Trophoblast cell (in vitro differentiated cells and primary cell): ENCODE data around the gene PERM1.

Experiments used
- DNase-seq, 2 donors: peaks; one replicate each; pipeline ENCODE4 v3.0.0-alpha.2; 2016
- H2AFZ ChIP-seq: 2 replicates; pipeline ENCODE4 v1.6.1; 2013; ENCODE audit warnings: low read length, moderate library complexity, mild to moderate bottlenecking; ENCODE audit not compliant: insufficient read depth, poor library complexity
- H2AK5ac ChIP-seq: 2 replicates; pipeline ENCODE4 v1.6.1; 2013; ENCODE audit warnings: mild to moderate bottlenecking, low read length
- H2BK120ac ChIP-seq: 2 replicates; pipeline ENCODE4 v1.6.1; 2013; ENCODE audit warnings: low read length, mild to moderate bottlenecking, moderate library complexity; ENCODE audit not compliant: insufficient read depth, poor library complexity
- H2BK12ac ChIP-seq: 2 replicates; pipeline ENCODE4 v1.6.1; 2013; ENCODE audit warnings: mild to moderate bottlenecking, low read length, moderate library complexity
- H2BK5ac ChIP-seq: 2 replicates; pipeline ENCODE4 v1.6.1; 2013; ENCODE audit warnings: low read length, low read depth, moderate library complexity, mild to moderate bottlenecking; ENCODE audit not compliant: poor library complexity
- H3K14ac ChIP-seq: 2 replicates; pipeline ENCODE4 v1.6.1; 2013; ENCODE audit warnings: mild to moderate bottlenecking, low read length
- H3K18ac ChIP-seq: 2 replicates; pipeline ENCODE4 v1.6.1; 2013; ENCODE audit warnings: mild to moderate bottlenecking, low read length
- H3K23ac ChIP-seq: 2 replicates; pipeline ENCODE4 v1.6.1; 2013; ENCODE audit warnings: low read length
- H3K27ac ChIP-seq: 2 replicates; pipeline ENCODE4 v1.5.1; 2013; ENCODE audit warnings: low read depth, mild to moderate bottlenecking, inconsistent platforms, low read length, moderate library complexity
- H3K27me3 ChIP-seq: 2 replicates; pipeline ENCODE4 v1.6.1; 2013; ENCODE audit warnings: inconsistent platforms, mild to moderate bottlenecking, low read length, moderate library complexity; ENCODE audit not compliant: insufficient read depth
- H3K36me3 ChIP-seq, 2 experiments: 1 replicate in 1 of 2; 2 replicates in 1 of 2; pipeline ENCODE4 v1.6.1; 2013; ENCODE audit warnings: low read length in 2 of 2, mild to moderate bottlenecking in 2 of 2, moderate library complexity in 1 of 2; ENCODE audit not compliant: insufficient read depth in 2 of 2, control insufficient read depth in 1 of 2
- H3K4ac ChIP-seq: 2 replicates; pipeline ENCODE4 v1.6.1; 2013; ENCODE audit warnings: low read depth, mild to moderate bottlenecking, low read length, moderate library complexity
- H3K4me1 ChIP-seq, 2 experiments: 1 replicate in 1 of 2; 2 replicates in 1 of 2; pipeline ENCODE4 v1.6.1; 2013; ENCODE audit warnings: low read length in 2 of 2, mild to moderate bottlenecking in 2 of 2, moderate library complexity in 1 of 2; ENCODE audit not compliant: insufficient read depth in 2 of 2, control insufficient read depth in 1 of 2
- H3K4me2 ChIP-seq: 2 replicates; pipeline ENCODE4 v1.6.1; 2013; ENCODE audit warnings: inconsistent platforms, mild to moderate bottlenecking, low read length, moderate library complexity
- H3K4me3 ChIP-seq: 2 replicates; pipeline ENCODE4 v1.5.1; 2013; ENCODE audit warnings: mild to moderate bottlenecking, low read depth, low read length, inconsistent platforms
- H3K79me1 ChIP-seq: one replicate; pipeline ENCODE4 v1.6.1; 2013; ENCODE audit warnings: low read length
- H3K79me2 ChIP-seq: 2 replicates; pipeline ENCODE4 v1.6.1; 2013; ENCODE audit warnings: low read length, mild to moderate bottlenecking; ENCODE audit not compliant: control insufficient read depth, insufficient read depth, poor library complexity
- H3K9ac ChIP-seq: 2 replicates; pipeline ENCODE4 v1.6.1; 2013; ENCODE audit warnings: mild to moderate bottlenecking, low read length
- H3K9me3 ChIP-seq: 2 replicates; pipeline ENCODE4 v1.6.1; 2013; ENCODE audit warnings: low read depth, mild to moderate bottlenecking, control low read depth, inconsistent platforms, low read length; ENCODE audit not compliant: insufficient read depth
- H4K12ac ChIP-seq: 2 replicates; pipeline ENCODE4 v1.6.1; 2013; ENCODE audit warnings: low read depth, mild to moderate bottlenecking, low read length, moderate library complexity
- H4K8ac ChIP-seq: 2 replicates; pipeline ENCODE4 v1.6.1; 2013; ENCODE audit warnings: low read depth, mild to moderate bottlenecking, low read length, moderate library complexity
- H4K91ac ChIP-seq: one replicate; pipeline ENCODE4 v1.6.1; 2013; ENCODE audit warnings: low read depth, mild to moderate bottlenecking, low read length, moderate library complexity
- WGBS: extraction: QIAGEN DNeasy Blood & Tissue Kit; methylation state at CpG from one replicate; pipeline ENCODE4 v1.1.7; 2013; ENCODE audit warnings: missing lambda C conversion rate; ENCODE audit not compliant: insufficient read length, insufficient coverage; ENCODE audit errors: extremely low coverage; 5-methylcytosine and 5-hydroxymethylcytosine counted together

Gene PERM1

DNA sequence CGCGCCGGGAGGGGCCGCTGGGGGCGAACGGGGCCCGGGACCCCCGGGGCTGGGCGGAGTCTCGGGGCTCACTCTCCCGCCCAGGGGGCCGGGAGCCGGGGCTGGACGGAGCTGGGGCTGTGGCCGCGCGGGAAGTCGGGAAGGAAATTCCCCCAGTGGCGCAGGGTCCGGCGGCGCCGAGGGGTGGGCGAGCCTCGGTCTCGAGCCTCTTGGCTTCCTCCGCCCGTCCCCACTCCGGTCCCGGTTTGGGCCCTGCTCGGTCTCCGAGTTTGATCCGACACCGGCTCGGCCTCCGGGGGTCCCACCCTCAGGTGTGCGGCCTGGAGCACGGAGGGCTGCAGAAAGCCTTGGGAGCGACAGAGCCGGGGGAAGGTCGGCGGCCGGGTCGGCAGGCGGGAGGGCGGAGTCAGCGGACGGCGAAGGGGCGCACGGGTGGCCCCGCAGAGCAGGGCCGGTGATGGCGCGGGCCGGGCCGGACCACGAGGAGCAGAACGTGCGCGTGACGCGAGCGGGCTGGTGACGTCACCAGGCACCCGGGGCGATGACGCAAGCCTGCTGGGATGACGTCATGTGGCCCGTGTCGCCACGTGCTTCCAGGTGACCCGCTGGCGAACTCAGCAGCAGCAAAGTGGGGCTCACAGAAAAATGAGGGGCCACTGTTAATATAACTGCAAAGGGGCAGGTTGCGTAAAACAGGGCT lies 18.6 kb upstream of the PERM1 start:
- no CpG with 5 or more reads among the region's 75 CpGs for WGBS
- Histone ChIP-seq H2BK12ac (peak overlapping the region; percentile 63), H3K79me1 (peaks cover 27% of the 10 kb centered on the region), H3K14ac (peak overlapping the region; percentile 87), H3K4me3 (peak overlapping the region; percentile 76), H3K9ac (peak overlapping the region; percentile 34), H2AK5ac (peak overlapping the region; percentile 46), H3K9me3 (peaks cover 1% of the 10 kb centered on the region), H4K8ac (peak overlapping the region; percentile 95), H3K36me3 (peaks cover 0 to 2% of the 10 kb centered on the region in 2 experiments), H2BK120ac (peak overlapping the region; percentile 84), H3K4me1 (peaks cover 34 to 44% of the 10 kb centered on the region in 2 experiments), H3K27ac (peak overlapping the region; percentile 74), H3K4ac (peak overlapping the region; percentile 61), H3K4me2 (peak overlapping the region; percentile 67), H4K12ac (peak overlapping the region; percentile 85), H2AFZ (peak overlapping the region; percentile 70), H3K18ac (peak overlapping the region; percentile 90), H3K27me3 (peaks cover 26% of the 10 kb centered on the region), H3K79me2 (peaks cover 3% of the 10 kb centered on the region), H4K91ac (peak overlapping the region; percentile 95), H3K23ac (no peak overlapping the region), H2BK5ac (peak overlapping the region; percentile 47)
- DNase-seq: peak; percentile 83 to 91

DNA sequence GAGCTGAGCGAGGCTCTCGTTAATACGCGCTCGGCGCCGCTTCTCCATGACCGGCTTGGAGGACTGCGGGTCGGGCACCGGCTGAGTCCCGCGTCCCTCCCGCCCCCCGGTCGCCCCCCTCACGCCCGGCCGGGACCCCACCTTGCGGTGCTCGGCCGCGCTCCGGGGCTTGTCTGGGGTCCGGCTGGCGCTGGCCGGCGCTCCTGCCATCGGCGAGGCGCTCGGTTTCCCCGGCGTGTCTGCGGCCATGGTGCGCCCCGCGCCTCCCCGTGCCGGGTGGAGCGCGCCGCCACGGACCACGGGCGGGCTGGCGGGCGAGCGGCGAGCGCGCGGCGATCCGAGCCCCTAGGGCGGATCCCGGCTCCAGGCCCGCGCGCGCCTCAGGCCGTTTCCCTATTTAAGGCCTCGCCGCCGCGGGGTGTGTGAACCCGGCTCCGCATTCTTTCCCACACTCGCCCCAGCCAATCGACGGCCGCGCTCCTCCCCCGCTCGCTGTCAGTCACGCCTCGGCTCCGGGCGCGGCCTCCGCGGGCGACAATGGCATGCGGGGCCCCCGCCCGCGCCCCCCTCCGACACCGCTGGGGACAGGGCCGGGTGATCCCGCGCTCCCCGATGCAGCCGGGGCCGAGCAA lies 17.9 kb upstream of the PERM1 start, which contains the start of gene HES4:
Gene HES4 (minus strand): TSS at position 373 of the 632 bp plus-strand sequence. CDS start 124 bp downstream, at position 249.
- Histone ChIP-seq H3K4me3 (peak within 1 kb of the TSS; percentile 76), H3K4me2 (peak within 1 kb of the TSS; percentile 67), H3K9ac (peak within 1 kb of the TSS; percentile 34), H3K27me3 (peaks cover 26% of the 10 kb centered on the region), H4K91ac (peak within 1 kb of the TSS; percentile 95), H3K27ac (peak within 1 kb of the TSS; percentile 74), H3K4ac (peak within 1 kb of the TSS; percentile 61), H3K4me1 (peaks cover 28 to 37% of the 10 kb centered on the region in 2 experiments), H3K36me3 (peaks cover 0 to 2% of the 10 kb centered on the region in 2 experiments), H2AFZ (peak within 1 kb of the TSS; percentile 70), H3K14ac (peak within 1 kb of the TSS; percentile 87), H3K23ac (no peak within 1 kb of the TSS), H4K12ac (peak within 1 kb of the TSS; percentile 85), H3K9me3 (peaks cover 1% of the 10 kb centered on the region), H3K18ac (peak within 1 kb of the TSS; percentile 90), H3K79me1 (peaks cover 24% of the 10 kb centered on the region), H3K79me2 (peaks cover 3% of the 10 kb centered on the region), H2BK120ac (peak within 1 kb of the TSS; percentile 84), H2BK5ac (peak within 1 kb of the TSS; percentile 47), H2BK12ac (peak within 1 kb of the TSS; percentile 63), H2AK5ac (peak within 1 kb of the TSS; percentile 46), H4K8ac (peak within 1 kb of the TSS; percentile 95)
- peak; percentile 94 to 97 for DNase-seq
- WGBS: no CpG with 5 or more reads among the region's 95 CpGs

DNA sequence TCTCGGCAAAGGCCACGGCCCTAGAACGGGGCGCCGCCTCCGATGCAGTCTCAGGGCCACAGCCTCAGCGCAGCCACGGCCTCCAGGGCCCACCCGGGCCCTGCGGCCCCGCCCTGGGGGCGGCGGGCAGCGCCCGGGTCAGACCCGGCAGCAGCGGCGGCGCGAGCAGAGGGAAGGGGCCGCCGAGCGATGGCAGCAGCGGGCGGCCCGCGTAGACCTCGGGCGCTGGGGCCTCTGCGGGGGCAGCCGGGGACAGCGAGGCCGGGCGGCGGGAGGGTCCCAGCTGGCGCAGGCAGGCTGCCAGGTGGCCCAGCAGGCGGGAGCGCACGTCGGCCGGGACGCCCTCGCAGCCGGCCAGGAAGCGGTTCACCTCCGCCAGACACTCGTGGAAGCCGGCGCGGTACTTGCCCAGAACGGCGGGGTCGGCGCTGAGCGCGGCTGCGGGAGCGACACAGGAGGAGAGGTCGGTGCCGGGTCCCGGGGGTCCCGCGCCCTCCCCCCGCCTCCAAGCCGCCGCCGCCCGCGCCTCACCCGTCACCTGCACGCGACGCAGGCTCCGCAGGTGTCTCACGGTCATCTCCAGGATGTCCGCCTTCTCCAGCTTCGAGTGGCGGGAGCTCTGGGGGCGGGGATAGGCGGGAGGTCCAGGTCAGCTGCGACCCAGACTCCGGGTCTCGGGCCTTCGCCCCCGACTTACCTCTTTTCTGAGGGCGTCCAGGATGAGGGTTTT lies 17.3 kb upstream of the PERM1 start:
- no CpG with 5 or more reads among the region's 86 CpGs for WGBS
- Histone ChIP-seq H3K9ac (no peak overlapping the region), H3K9me3 (peaks cover 1% of the 10 kb centered on the region), H3K18ac (peak overlapping the region; percentile 85), H4K12ac (peak overlapping the region; percentile 37), H4K8ac (peak overlapping the region; percentile 67), H3K27me3 (peaks cover 28% of the 10 kb centered on the region), H3K4me3 (peak overlapping the region; percentile 73), H2AFZ (peak overlapping the region; percentile 15), H2BK5ac (no peak overlapping the region), H3K4ac (peak overlapping the region; percentile 32), H3K14ac (peak overlapping the region; percentile 81), H3K79me2 (peaks cover 3% of the 10 kb centered on the region), H2AK5ac (peak overlapping the region; percentile 36), H3K27ac (no peak overlapping the region), H3K23ac (no peak overlapping the region), H3K4me1 (peaks cover 22 to 30% of the 10 kb centered on the region in 2 experiments), H3K79me1 (peaks cover 24% of the 10 kb centered on the region), H4K91ac (peak overlapping the region; percentile 88), H2BK120ac (peak overlapping the region; percentile 15), H3K4me2 (peak overlapping the region; percentile 67), H2BK12ac (peak overlapping the region; percentile 14), H3K36me3 (peaks cover 0 to 2% of the 10 kb centered on the region in 2 experiments)
- DNase-seq: peak in 1 of 2 donors; percentile 42

DNA sequence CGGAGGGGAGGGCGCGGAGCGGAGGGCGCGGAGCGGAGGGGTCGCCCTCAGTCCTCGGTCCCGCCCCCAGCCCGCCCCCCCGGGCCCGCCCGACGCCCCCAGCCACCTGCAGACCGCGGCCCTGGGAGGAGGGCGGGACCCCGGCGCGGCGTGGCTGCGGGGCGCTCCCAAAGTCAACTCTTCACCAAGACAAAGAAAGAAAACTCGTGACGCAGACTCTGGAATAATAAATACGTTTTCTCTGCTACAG lies 16.8 kb upstream of the PERM1 start:
- Histone ChIP-seq H3K18ac (no peak overlapping the region), H3K27me3 (peaks cover 29% of the 10 kb centered on the region), H2BK120ac (no peak overlapping the region), H2BK12ac (no peak overlapping the region), H2AFZ (peak overlapping the region; percentile 15), H3K36me3 (peaks cover 0 to 2% of the 10 kb centered on the region in 2 experiments), H3K23ac (no peak overlapping the region), H3K9me3 (peaks cover 1% of the 10 kb centered on the region), H2BK5ac (no peak overlapping the region), H3K4me2 (peak overlapping the region; percentile 67), H3K4me1 (peaks cover 22 to 29% of the 10 kb centered on the region in 2 experiments), H3K4ac (no peak overlapping the region), H4K91ac (peak overlapping the region; percentile 41), H4K8ac (no peak overlapping the region), H3K4me3 (peak overlapping the region; percentile 73), H2AK5ac (no peak overlapping the region), H3K79me2 (peaks cover 3% of the 10 kb centered on the region), H3K79me1 (peaks cover 24% of the 10 kb centered on the region), H3K27ac (no peak overlapping the region), H3K9ac (no peak overlapping the region), H4K12ac (no peak overlapping the region), H3K14ac (no peak overlapping the region)
- no CpG with 5 or more reads among the region's 27 CpGs for WGBS
- no peak for DNase-seq
